NCI-H1092 treated with DMSO at 0.1 percent for 48 hours (cell line): ENCODE data around the gene ZNF311.
"Not testable (repeated sequence)": the region's sequence is repeated elsewhere in the genome, so short reads cannot be mapped to it uniquely, and the experiment has no call there.

Experiments
- DNase-seq: peaks from one replicate; lab custom pipeline; 2025; lab: John Stamatoyannopoulos, UW

ZNF311 gene

DNA sequence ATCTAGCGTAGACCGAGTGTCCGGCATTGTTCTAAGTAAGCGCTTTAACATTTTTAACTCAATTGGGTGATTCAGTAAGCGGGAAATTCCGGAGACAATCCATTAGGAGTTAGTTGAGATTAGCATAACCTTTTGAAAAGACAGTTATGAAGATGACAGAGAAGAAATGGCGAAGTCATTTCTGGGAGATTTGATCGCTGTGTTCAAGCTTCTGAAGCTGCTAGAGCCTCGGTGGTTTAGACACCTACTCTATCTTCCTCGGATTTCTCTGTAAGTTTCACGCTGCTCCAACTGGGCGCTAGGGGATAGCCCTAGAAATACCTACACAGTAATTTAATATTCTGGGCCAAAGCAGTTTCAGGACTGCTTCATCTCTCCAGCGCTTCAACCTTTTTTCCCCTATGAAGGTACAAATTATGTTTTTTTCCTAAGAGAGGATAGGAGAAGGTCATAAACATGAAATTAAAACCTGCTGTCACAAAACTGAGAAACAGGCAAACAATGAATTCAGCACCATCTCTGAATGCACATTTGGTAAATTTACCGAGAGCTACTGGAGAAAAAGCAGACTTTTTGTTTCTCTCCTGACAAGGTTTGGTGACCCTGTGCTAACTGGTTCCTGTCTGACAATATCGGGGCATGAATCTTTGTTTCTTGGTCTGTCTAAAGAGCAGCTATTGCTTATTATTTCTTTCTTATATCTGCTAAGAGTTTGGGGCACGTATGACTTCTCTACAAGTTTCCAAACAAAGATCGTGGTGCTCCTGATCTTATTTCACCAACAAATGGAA, 22.4 kb downstream of the ZNF311 start:
- DNase-seq = no peak

DNA sequence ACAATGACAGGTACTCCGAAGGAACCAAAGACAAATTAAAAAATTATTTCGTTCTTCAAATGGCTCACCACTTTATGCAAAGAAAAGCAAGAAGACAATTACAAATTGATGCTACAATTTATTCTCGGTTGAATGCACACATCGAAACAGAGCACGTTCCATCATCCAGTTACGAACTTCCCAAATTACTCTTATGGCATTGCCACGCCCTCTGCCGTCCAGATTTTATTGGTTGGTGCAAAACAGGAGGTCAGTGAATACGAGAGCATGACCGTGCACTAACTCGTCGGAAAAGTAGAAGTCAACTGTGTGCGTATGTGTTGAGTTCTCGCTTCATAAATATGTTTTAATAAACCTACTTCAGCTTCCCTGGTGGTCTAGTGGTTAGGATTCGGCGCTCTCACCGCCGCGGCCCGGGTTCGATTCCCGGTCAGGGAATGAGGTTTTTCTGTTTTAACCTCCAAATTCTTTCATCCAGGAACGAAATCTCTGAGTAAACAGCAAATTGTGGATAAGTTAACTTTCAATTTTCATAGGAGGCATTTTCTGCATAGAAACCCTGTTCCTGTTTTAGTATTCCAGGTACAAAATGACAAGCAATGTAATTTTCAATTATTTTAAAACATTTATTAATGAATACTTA, 23.2 kb downstream of the ZNF311 start:
- DNase-seq = peak; percentile 80

DNA sequence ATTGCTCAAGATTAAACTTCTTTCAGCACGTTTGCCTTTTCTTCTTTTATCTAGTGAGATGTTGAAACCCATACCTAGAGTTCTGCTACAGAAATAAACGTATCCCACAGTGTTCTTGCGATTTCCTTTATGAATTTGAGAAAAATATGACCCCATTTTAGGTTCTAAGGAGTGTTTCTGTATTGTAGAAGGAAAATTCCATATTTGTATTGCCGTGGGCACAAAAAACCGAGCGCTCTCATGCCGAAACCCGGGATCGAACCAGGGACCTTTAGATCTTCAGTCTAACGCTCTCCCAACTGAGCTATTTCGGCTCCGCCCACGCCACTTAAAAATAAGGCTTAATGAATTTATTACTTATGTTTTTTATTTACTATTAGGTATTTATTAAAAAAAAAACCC, 23.7 kb downstream of the ZNF311 start:
- DNase-seq = peak; percentile 80

DNA sequence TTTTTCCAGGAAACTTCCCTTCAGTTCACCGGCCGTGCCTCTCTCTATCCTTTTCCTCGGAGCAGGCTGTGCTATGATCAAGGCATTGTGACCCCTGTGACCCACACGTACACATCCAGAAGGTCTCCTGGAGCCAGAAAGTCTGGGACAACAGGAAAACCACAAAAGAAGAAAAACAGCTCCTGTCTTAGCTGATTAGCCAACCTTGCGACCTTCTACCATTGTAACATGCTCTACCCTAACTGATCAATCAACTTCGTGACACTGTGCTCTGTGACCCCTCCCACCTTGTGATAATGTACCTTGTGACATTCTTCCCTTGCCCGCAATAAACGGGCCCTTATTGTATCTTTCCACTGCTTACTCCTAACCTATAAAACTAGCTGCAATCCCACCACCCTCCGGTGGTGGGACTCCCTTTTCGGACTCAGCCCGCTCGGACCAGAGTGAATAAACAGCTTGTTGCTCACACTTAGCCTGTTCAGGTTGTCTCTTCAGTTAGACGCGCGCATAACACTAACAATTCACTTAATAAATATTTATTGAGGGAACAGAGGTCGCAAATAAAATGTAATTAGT, 24.2 kb downstream of the ZNF311 start:
- peak; percentile 43 for DNase-seq

DNA sequence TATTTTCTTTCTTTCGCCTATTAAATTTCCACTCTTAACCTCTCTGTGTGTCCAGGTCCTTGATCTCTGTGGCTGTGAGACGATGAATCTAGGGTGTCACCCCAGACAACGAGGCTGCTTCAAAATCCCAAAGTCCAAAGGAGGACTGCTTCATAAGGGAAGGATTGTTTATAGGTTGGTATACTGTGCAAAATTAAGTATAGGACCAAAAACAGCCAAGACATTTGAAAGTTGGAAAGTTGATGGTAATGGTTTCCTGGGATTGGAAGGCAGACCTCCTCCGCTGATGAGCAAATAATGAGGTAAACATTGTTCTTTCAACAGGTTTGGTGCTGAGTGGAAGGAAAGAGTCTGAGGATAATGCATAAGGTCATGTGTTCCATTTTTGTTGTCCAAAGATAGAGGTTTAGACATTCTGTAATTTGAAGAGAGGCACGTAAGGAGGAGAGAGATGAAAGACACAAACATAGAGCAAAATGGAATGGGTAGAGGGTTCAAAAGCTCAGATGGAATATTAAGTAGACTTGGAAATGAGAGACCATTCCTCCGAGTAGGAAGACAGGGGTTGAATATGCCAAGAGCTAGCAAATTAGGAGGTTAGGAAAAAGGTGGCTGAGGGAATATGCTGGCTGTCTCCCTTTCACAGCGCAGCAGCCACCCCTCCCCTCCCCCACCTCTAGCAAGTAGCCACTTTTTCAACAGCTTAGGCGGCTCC, 24.8 kb downstream of the ZNF311 start:
- DNase-seq = no peak

DNA sequence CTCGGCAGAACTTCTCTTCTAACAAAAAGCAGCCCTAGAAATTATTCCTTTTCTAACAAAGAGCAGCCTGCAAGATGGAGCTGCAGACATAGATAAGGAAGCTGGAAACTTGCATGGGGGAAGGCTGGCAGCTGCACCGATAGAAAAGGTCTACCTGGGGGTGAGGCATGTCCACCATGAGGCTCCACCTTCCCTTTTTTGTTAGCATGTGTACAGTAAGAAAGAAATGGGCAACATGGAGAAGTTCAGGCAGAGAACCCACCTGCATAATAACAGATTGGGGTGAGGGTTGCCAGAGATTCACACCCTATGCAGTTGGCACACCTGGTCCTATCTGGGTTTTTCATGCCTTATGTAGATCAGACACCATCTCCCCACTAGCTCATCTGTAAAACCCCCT, 25.4 kb downstream of the ZNF311 start:
- no peak for DNase-seq

DNA sequence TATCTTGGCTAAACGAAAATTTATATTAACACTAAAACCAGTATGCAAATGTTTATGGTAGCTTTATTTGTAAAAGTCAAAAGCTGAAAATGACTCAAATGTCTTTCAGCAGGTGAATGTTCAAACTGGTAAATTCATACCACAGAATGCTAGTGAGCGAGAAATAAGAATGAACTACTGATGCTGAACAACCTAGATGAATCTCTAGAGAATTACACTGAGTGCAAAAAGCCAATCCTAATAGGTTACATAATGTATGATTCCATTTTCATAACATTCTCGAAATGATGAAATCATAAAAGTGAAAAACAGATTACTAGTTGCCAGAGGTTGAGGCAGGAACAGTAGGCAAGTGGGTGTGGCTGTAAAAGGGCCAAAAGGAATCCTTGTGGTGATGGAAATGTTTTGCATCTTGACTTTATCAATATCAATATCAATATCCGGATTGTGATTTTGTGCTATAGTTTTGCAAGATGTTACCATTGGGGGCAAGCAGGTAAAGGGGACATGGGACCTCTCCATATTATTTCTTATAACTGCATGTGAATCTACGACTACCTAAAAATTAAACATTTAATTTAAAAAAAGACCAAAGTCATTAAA, 26.1 kb downstream of the ZNF311 start:
- no peak for DNase-seq

DNA sequence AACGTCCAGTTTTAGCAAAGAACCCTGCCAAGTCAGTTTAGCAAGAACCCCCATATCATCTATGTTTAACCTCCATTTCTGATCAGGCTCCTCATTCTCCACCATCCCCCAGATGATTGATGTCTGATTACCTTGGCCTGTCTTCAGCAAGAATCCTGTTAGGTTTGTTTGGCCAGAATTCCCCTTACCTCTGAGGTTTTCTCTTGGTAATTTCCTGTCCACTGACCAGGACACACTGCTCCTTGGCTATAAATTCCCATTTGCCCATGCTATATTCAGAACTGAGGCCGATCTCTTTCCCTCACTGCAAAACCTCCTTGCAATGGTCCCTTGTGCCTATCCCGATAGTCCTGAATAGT, 27.0 kb downstream of the ZNF311 start:
- DNase-seq = no peak

DNA sequence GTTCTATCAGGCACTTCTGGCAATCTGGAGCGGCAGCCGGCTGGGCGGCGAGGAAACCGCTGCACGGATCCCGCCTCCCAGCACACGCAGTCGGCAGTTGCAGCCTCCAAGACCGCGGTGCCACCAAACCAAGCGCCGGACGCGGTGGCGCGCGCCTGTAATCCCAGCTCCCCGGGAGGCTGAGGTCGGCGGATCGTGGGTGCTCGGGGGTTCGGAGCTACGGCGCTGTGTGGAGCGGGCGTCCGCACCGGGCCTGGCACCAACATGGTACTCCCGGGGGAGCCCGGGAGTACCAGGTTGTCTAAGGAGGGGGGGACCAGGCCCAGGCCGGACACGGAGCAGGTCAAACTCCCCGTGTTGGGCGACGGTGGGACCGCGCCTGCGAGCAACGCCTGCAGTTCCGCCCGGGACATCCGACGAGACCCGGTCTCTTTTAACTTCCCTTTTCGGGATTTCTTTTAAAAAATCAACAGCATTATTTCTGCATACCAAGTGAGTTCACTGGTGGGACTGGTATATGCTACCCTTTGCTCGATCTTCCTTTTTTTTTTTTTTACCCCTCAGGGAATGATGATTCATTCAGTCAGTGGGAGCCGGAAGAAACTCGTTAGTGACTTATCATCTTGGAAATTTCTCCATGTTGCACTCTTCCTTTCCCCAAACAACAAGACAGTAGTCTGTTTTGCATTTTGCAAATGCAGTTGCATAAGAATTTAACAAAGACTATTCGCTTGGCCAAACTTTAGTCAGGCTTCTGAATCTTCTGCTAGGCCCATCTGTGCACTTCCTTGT, 27.6 kb downstream of the ZNF311 start:
- DNase-seq = no peak

DNA sequence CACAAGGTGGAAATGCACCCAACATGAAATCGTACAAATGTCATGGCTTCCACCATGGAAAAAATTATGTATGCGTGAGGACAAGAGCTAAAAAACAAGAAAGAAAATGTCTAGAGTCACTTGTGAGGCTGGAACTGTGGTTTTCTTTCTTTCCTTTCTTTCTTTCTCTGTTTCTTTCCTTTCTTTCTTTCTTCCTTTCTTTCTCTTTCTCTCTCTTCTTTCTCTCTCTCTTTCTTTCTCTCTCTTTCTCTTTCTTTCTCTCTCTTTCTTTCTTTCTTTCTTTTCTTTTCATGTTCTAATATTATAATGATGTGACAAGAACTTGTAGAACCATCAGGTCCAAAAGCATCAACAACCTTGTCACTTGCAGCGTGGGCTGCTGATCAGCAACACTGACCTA, 28.4 kb downstream of the ZNF311 start:
- DNase-seq = no peak

DNA sequence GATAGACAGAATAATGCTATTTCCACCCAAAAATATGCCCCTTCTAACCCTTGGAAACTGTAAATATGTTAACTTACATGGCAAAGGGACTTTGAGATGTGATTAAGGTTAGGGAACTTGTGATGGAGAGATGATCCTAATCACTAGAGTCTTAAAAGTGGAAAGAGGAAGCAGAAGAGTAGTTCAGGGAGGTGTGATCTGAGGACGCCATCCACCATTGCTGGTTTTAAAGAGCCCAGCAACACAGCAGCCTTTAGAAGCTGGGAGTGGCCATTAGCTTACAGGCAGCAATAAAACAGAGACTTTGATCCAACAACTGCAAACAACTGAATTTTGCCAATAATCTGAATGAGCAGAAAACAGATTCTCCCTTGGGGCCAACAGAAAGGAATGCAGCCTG, 30.6 kb downstream of the ZNF311 start:
- DNase-seq = no peak

DNA sequence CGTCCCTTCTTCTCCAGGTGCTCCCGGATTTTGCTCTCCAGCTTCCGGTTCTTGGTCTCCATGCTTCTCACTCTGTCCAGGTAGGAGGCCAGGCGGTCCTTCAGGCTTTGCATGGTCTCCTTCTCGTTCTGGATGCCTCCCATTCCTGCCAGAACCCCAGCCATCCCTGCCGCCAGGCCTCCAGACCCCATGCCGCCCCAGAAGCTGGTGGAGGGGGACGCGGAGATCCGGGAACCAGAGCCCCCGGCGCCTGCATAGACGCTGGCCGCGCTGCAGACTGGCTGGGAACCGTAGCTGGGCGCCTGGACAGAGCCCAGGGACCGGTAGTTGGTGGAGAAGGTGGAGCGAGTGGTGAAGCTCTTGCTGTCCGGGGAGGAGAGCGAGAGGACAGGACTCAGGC, 35.1 kb downstream of the ZNF311 start:
- not testable (repeated sequence) for DNase-seq

DNA sequence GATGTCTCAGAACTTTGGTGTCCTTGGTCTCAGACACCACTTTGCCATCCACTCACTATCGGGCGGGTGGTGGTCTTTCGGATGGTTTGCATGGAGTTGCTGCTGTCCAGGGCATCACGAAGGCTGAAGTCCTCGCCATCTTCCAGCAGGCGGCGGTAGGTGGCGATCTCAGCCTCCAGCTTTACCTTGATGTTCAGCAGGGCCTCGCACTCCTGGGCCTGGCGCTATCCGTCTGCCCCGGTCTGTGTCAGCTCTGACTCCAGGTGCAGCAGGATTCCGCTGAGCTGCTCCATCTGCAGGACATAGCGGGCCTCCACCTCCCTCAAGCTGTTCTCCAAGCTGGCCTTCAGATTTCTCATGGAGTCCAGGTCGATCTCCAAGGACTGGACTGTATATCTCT, 36.0 kb downstream of the ZNF311 start:
- DNase-seq = no peak

DNA sequence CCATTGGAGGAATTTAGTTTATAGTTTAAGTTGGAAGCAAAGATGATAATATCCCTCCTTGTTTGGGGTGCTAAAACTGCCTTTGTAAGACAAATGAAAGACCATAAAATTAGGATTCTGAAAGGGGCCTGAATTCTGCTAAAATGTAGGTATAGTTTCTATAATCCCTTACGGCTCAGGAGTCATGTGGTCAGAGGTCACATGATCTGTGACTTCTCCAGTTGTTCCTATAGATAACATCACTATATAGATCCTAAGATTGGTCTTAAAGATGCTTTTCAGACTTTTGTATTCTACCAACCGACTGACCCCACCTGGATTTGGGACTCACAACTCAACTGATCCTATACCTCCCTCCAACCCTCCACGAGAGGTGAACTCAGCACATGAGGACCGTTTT, 36.6 kb downstream of the ZNF311 start:
- no peak for DNase-seq

DNA sequence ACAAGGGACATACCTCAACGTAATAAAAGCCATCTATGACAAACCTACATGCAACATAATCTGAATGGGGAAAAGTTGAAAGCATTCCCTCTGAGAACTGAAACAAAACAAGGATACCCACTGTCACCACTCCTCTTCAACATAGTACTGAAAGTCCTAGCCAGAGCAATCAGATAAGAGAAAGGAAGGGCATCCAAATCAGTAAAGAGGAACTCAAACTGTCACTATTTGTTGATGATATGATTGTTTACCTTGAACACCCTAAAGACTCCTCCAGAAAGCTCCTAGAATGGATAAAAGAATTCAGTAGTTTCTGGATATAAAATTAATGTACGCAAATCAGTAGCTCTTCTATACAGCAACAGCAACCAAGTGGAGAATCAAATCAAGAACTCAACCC, 39.4 kb downstream of the ZNF311 start:
- DNase-seq = no peak

DNA sequence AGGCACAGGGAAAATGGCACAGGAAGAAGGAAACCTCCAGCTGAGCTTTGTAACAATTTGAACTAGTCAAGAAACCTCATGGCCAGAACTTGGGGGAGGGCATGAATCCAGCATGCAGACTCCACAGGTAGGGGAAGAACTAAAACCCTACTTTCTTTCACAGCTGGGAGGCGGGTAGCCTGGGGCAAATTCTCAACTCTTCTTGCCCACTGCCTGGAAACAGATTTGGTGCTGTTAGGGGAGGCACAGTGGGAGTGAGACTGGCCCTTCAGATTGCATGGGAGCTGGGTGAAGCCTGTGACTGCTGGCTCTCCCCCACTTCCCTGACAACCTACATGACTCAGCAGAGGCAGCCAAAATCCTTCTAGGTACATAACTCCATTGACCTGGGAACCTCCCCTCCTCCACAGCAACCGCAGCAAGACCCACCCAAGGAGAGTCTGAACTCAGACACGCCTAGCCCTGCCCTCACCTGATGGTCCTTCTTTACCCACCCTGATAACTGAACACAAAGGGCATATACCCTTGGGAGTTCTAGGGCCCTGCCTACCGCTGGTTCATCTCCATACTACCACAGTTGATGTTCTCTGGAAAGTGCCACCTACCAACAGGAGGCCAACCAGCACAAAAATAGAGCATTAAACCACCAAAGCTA, 44.1 kb downstream of the ZNF311 start:
- DNase-seq = no peak

DNA sequence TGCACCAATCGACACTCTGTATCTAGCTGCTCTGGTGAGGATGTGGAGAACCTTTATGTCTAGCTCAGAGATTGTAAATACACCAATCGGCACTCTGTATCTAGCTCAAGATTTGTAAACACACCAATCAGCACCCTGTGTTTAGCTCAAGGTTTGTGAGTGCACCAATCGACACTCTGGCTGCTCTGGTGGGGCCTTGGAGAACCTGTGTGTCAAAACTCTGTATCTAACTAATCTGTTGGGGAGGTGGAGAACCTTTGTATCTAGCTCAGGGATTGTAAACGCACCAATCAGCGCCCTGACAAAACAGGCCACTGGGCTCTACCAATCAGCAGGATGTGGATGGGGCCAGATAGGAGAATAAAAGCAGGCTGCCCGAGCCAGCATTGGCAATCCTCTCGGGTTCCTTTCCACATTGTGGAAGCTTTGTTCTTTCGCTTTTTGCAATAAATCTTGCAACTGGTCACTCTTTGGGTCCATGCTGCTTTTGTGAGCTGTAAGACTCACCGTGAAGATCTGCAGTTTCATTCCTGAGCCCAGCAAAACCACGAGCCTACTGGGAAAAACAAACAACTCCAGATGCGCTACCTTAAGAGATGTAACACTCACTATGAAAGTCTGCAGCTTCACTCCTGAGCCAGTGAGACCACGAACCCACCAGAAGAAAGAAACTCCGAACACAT, 46.4 kb downstream of the ZNF311 start:
- not testable (repeated sequence) for DNase-seq

DNA sequence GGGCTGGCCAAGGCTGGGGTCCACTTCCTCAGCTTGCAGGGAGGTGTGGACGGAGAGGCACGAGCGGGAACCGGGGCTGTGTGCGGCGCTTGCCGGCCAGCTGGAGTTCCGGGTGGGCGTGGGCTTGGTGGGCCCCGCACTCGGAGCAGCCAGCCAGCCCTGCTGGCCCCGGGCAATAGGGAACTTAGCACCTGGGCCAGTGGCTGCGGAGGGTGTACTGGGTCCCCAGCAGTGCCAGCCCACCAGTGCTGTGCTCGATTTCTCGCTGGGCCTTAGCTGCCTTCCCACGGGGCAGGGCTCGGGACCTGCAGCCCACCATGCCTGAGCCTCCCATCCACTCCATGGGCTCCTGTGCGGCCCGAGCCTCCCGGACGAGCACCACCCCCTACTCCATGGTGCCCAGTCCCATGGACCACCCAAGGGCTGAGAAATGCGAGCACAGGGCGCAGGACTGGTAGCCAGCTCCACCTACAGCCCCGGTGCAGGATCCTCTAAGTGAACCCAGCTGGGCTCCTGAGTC, 47.3 kb downstream of the ZNF311 start:
- DNase-seq = not testable (repeated sequence)

DNA sequence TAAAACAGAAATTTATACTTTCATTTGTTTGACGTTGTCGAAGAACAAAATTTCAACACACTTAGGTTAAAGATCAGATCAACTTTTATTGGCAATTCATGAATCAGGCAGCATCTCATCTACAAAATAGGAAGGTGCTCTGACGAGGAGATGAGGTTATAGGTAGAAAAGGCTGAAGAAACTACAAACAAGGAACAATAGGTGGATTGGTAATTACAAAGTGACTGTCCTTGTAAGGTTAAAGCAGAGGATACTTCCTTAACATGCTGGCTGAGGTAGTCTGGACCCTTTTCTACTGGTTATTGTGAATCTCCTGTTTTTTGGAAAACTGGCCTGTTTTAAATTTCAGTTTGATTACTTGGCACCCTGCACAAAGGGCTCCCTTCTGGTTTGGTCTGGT, 48.8 kb downstream of the ZNF311 start:
- DNase-seq = no peak

DNA sequence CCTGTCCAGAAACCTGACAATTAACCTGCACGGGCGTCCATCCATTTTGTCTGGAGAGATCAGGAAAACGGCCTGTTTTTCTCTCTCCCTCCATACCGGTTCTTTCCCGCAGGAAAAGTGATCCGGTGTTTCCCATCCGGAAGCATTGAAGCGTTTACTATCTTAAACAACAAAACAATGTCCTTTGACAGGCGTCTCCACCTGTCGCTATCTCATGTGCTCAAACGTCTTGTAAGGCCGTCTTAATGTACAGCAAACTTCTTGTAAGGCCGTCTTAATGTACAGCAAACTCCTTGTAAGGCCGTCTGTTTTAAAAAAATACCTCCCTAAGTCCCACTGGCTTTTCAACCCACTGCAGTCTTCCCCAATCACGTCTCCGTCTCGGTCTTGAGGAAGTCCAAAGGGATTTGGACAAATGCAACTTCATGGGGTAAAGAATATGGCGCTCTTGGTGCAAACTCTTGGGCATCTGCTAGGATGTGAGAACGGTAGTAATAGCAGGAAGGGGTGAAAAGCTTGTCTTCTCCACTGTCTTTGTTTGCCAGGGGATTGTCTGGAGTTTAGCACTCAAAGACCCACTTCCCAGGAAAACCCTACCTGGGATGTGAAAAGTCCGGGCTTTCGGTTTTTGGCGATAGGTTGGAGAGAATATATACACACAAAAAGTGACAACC, 51.4 kb downstream of the ZNF311 start:
- no peak for DNase-seq
